H1 (cell line): Measurements from ENCODE around the gene ENSA. TPM values are rescaled to one million over a fixed set of nuclear protein-coding genes. Genes with fewer than 3 reads are reported as not detected.

ENCODE experiments used
- CTCF ChIA-PET: fragments of 300-600 bp; sonication (Branson Sonifier 250); formaldehyde crosslinking; loops from one replicate; lab custom pipeline; 2021; ENCODE audit not compliant: partially characterized antibody; lab: Charles Lee
- POLR2A ChIA-PET: fragments of 300-600 bp; sonication (Branson Sonifier 250); formaldehyde crosslinking; loops from one replicate; lab custom pipeline; 2021; ENCODE audit warnings: inconsistent platforms; ENCODE audit not compliant: partially characterized antibody; lab: Charles Lee
- DNase-seq, 2 experiments: peaks; one replicate each; pipeline versions ENCODE4 v3.0.0 to v3.0.0-alpha.2; 2010 to 2022; ENCODE audit warnings: low spot score in 2 of 2, low read depth in 1 of 2, mixed read lengths in 1 of 2
- FAIRE-seq: peaks from 2 replicates; lab custom pipeline; 2011; peaks lifted over from hg19 to GRCh38; lab: Jason Lieb, UNC
- H2AFZ ChIP-seq: 2 replicates; pipeline ENCODE4 v1.8.1; 2012; ENCODE audit warnings: low read length, inconsistent platforms
- H2AK5ac ChIP-seq: 2 replicates; pipeline ENCODE4 v1.6.1; 2013; ENCODE audit warnings: low read depth, low read length
- H2BK120ac ChIP-seq: replicated peaks from 2 replicates; pipeline ENCODE3; 2013; ENCODE audit warnings: low read depth, low read length, inconsistent platforms
- H2BK12ac ChIP-seq: 2 replicates; pipeline ENCODE4 v1.6.1; 2013; ENCODE audit warnings: low read depth, low read length
- H2BK15ac ChIP-seq: 2 replicates; pipeline ENCODE4 v1.6.1; 2013; ENCODE audit warnings: low read length
- H2BK20ac ChIP-seq: 2 replicates; pipeline ENCODE4 v1.6.1; 2013; ENCODE audit warnings: low read length
- H2BK5ac ChIP-seq: 2 replicates; pipeline ENCODE4 v1.6.1; 2013; ENCODE audit warnings: low read depth, low read length
- H3K14ac ChIP-seq: 2 replicates; pipeline ENCODE4 v1.6.1; 2013; ENCODE audit warnings: inconsistent platforms; ENCODE audit not compliant: insufficient read length
- H3K18ac ChIP-seq: 2 replicates; pipeline ENCODE4 v1.6.1; 2013; ENCODE audit warnings: low read length; ENCODE audit errors: extremely low read depth
- H3K23ac ChIP-seq: 2 replicates; pipeline ENCODE4 v1.6.1; 2013; ENCODE audit warnings: inconsistent platforms; ENCODE audit not compliant: insufficient read length
- H3K23me2 ChIP-seq: 2 replicates; pipeline ENCODE4 v1.6.1; 2013; ENCODE audit warnings: low read depth, low read length
- H3K27ac ChIP-seq: 2 replicates; pipeline ENCODE4 v1.6.1; 2011; ENCODE audit warnings: low read depth, low read length, inconsistent platforms
- H3K27me3 ChIP-seq, 4 experiments: replicated peaks in 1 of 4; 1 replicate in 1 of 4; 2 replicates in 3 of 4; pipeline versions ENCODE4 v1.6.1 to v1.8.1; 2011 to 2013; ENCODE audit warnings: low read length in 3 of 4, mild to moderate bottlenecking in 3 of 4, inconsistent platforms in 2 of 4, mixed read lengths in 2 of 4, moderate library complexity in 1 of 4; ENCODE audit not compliant: control insufficient read depth in 3 of 4, insufficient read depth in 3 of 4; ENCODE audit errors: extremely low read depth in 1 of 4
- H3K36me3 ChIP-seq, 4 experiments: 2 replicates each; pipeline versions ENCODE4 v1.6.1 to v1.8.1; 2011 to 2013; ENCODE audit warnings: mild to moderate bottlenecking in 4 of 4, low read length in 3 of 4, moderate library complexity in 2 of 4, control low read depth in 1 of 4, inconsistent platforms in 1 of 4; ENCODE audit not compliant: insufficient read depth in 4 of 4, control insufficient read depth in 2 of 4
- H3K4ac ChIP-seq: replicated peaks from 2 replicates; pipeline ENCODE3; 2013; ENCODE audit warnings: low read length, low read depth, mixed read lengths, inconsistent platforms; ENCODE audit not compliant: insufficient read length
- H3K4me1 ChIP-seq, 4 experiments: replicated peaks in 1 of 4; 1 replicate in 1 of 4; 2 replicates in 3 of 4; pipeline versions ENCODE4 v1.6.1 to v1.8.1; 2011 to 2013; ENCODE audit warnings: low read length in 3 of 4, inconsistent platforms in 2 of 4, mixed read lengths in 1 of 4; ENCODE audit not compliant: insufficient read depth in 4 of 4, control insufficient read depth in 3 of 4
- H3K4me2 ChIP-seq, 2 experiments: 2 replicates each; pipeline versions ENCODE4 v1.6.1 to v1.8.1; 2011 to 2013; ENCODE audit warnings: low read depth in 2 of 2, low read length in 2 of 2, control low read depth in 1 of 2, inconsistent platforms in 1 of 2, mild to moderate bottlenecking in 1 of 2; ENCODE audit not compliant: insufficient read depth in 1 of 2
- H3K4me3 ChIP-seq, 4 experiments: fragments of 200-600, 300-600 bp in 1 of 4; sonication (generic), shearing (Covaris generic), sonication (Bioruptor Twin) in 1 of 4; 2 replicates each; pipeline versions ENCODE4 v1.5.1 to v1.8.1; 2011 to 2016; ENCODE audit warnings: low read length in 4 of 4, low read depth in 3 of 4, control low read depth in 2 of 4, inconsistent platforms in 2 of 4, mild to moderate bottlenecking in 2 of 4, mixed read lengths in 1 of 4, moderate library complexity in 1 of 4; ENCODE audit not compliant: insufficient read depth in 2 of 4; ENCODE audit errors: extremely low read depth in 1 of 4
- H3K56ac ChIP-seq: replicated peaks from 2 replicates; pipeline ENCODE3; 2013; ENCODE audit warnings: low read depth, mild to moderate bottlenecking, mixed read lengths, low read length, inconsistent platforms; ENCODE audit not compliant: insufficient read length
- H3K79me1 ChIP-seq: 2 replicates; pipeline ENCODE4 v1.6.1; 2013; ENCODE audit warnings: low read depth, low read length, control low read depth
- H3K79me2 ChIP-seq, 2 experiments: 2 replicates each; pipeline versions ENCODE4 v1.6.1 to v1.8.1; 2012 to 2013; ENCODE audit warnings: low read length in 2 of 2, mild to moderate bottlenecking in 2 of 2, inconsistent platforms in 1 of 2; ENCODE audit not compliant: insufficient read depth in 2 of 2, control insufficient read depth in 1 of 2
- H3K9ac ChIP-seq, 4 experiments: replicated peaks in 1 of 4; 1 replicate in 1 of 4; 2 replicates in 3 of 4; pipeline versions ENCODE4 v1.6.1 to v1.8.1; 2011 to 2013; ENCODE audit warnings: low read depth in 3 of 4, low read length in 3 of 4, control low read depth in 2 of 4, mild to moderate bottlenecking in 2 of 4, moderate library complexity in 2 of 4, inconsistent platforms in 1 of 4; ENCODE audit errors: extremely low read depth in 1 of 4
- H3K9me3 ChIP-seq, 2 experiments: 2 replicates each; pipeline versions ENCODE4 v1.6.1 to v1.8.1; 2012 to 2013; ENCODE audit warnings: mild to moderate bottlenecking in 2 of 2, moderate library complexity in 2 of 2, control low read depth in 1 of 2, inconsistent platforms in 1 of 2, low read depth in 1 of 2, low read length in 1 of 2, mixed read lengths in 1 of 2; ENCODE audit not compliant: insufficient read depth in 2 of 2
- H4K20me1 ChIP-seq, 2 experiments: replicated peaks in 1 of 2; 2 replicates each; pipeline versions ENCODE3 to v1.8.1; 2011 to 2013; ENCODE audit warnings: inconsistent platforms in 2 of 2, low read length in 2 of 2, mild to moderate bottlenecking in 1 of 2; ENCODE audit not compliant: insufficient read depth in 2 of 2, control insufficient read depth in 1 of 2
- H4K5ac ChIP-seq: 2 replicates; pipeline ENCODE4 v1.6.1; 2013; ENCODE audit warnings: low read length, low read depth, mixed read lengths, inconsistent platforms; ENCODE audit not compliant: insufficient read length
- H4K8ac ChIP-seq: 2 replicates; pipeline ENCODE4 v1.8.0; 2013; ENCODE audit warnings: mild to moderate bottlenecking, moderate library complexity, low read length, inconsistent platforms; ENCODE audit not compliant: insufficient read depth; ENCODE audit errors: extremely low read depth
- H4K91ac ChIP-seq: replicated peaks from 2 replicates; pipeline ENCODE3; 2013; ENCODE audit warnings: low read length, mixed read lengths, inconsistent platforms; ENCODE audit not compliant: insufficient read length
- JUND ChIP-seq: IDR thresholded peaks from 2 replicates; pipeline ENCODE4 v1.6.1; 2011; ENCODE audit warnings: mild to moderate bottlenecking, improper control_type of control experiment, low read length
- POLR2A ChIP-seq, 2 experiments: IDR thresholded peaks; 1 replicate in 1 of 2; 2 replicates in 1 of 2; pipeline ENCODE4 v1.6.1; 2011; ENCODE audit warnings: low read depth in 2 of 2, low read length in 2 of 2, mild to moderate bottlenecking in 2 of 2; ENCODE audit errors: control extremely low read depth in 1 of 2
- WGBS, 2 experiments: shearing (Covaris generic) in 1 of 2; methylation state at CpG; one replicate each; pipeline versions ENCODE4 v1.1.6 to v1.1.7; 2013 to 2015; ENCODE audit warnings: low lambda C conversion rate in 2 of 2, mixed read lengths in 2 of 2, inconsistent platforms in 1 of 2, low coverage in 1 of 2, missing lambda C conversion rate in 1 of 2; ENCODE audit not compliant: insufficient replicate concordance in 2 of 2, insufficient coverage in 1 of 2, insufficient read length in 1 of 2; ENCODE audit errors: extremely low coverage in 1 of 2, missing lambda C conversion rate in 1 of 2; 5-methylcytosine and 5-hydroxymethylcytosine counted together
- polyA plus RNA-seq, 7 experiments: library from polyadenylated mRNA; depleted of rRNA in 3 of 7; stranded (reverse) in 5 of 7; unstranded in 2 of 7; fragments of >200 nt in 5 of 7; fragments of 200-250 nt in 2 of 7; gene quantifications; 1 replicate in 5 of 7; 2 replicates in 1 of 7; 4 replicates in 1 of 7; pipeline versions ENCODE4 v1.2.1 to v1.2.3, GENCODE V29; 2011 to 2013; ENCODE audit warnings: missing spikeins in 2 of 7, mixed read lengths in 2 of 7
- total RNA-seq: library from RNA; stranded (reverse); fragmentation: NEBNext Ultra II Directional; extraction: Animal tissue kit (Norgen Biotek cat#: 25700); gene quantifications from 2 replicates; pipeline ENCODE4 v1.2.1, GENCODE V29; 2021

ENSA gene
- total and polyA plus RNA-seq, 2 of the 8 experiments (the other 6 are each of a cell fraction or from before 2014, with no cell fraction given) = 48.2 to 229 TPM

DNA sequence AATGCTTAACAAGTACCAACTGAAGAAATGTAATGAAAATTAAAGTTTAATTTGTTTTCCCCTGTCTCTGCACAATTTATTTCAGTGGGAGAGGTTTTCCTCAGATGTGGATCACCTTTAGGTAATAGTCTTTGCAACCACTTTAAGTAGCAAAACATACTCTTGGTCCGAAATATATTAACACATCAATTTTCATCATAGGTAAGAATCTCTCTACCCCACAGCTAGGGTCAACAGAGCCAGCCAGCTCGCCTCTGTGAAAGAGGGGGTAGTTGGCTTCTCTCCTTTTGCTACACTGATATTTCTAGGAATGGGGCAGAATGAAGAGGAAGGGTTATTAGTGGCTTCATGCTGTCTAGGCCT, 25.2 kb downstream of the ENSA start:
- H2BK15ac ChIP-seq = no peak overlapping the region
- no peak for FAIRE-seq
- no peaks in the 10 kb centered on the region for H3K23me2 ChIP-seq
- H3K27me3 ChIP-seq = no peaks in the 10 kb centered on the region
- H4K8ac ChIP-seq = no peak overlapping the region
- no peak overlapping the region for H3K23ac ChIP-seq
- no peak overlapping the region for H3K56ac ChIP-seq
- TF ChIP-seq POLR2A (IDR thresholded peaks at IDR 0.05; ENCODE audit: control extremely low read depth in 1 of 2, low read depth in 2 of 2, low read length in 2 of 2) = peak; percentile 34 to 43; a peak in 2 of 3 replicates
- no peak for TF ChIP-seq JUND
- TF ChIP-seq, all 59 proteins: peak for 1
- Histone ChIP-seq H3K18ac (peak overlapping the region; percentile 4; the same call in 1 of the 2 replicates), H2BK120ac (peak overlapping the region; percentile 25), H3K27ac (peak overlapping the region; percentile 66), H3K79me1 (no peaks in the 10 kb centered on the region), H3K36me3 (peaks cover 0 to 4% (median under 1%) of the 10 kb centered on the region in 4 experiments; a peak in 2 of 8 replicates), H2AFZ (no peak overlapping the region), H3K14ac (no peak overlapping the region), H3K4ac (no peak overlapping the region), H2BK5ac (peak overlapping the region; percentile 1; the same call in 1 of the 2 replicates), H4K20me1 (no peaks in the 10 kb centered on the region), H3K79me2 (no peaks in the 10 kb centered on the region), H3K4me1 (peaks cover 5 to 12% (median 10%) of the 10 kb centered on the region in 4 experiments; a peak in 6 of 7 replicates), H3K9me3 (no peaks in the 10 kb centered on the region), H2AK5ac (no peak overlapping the region), H4K91ac (peak overlapping the region; percentile 14), H2BK12ac (peak overlapping the region; percentile 3; the same call in 1 of the 2 replicates), H3K9ac (peak overlapping the region in 1 of 4 experiments; percentile 9; a peak in 1 of 7 replicates), H3K4me3 (peak overlapping the region in 1 of 4 experiments; percentile 12; a peak in 1 of 8 replicates), H3K4me2 (peak overlapping the region; percentile 41 to 54; a peak in 3 of 4 replicates), H4K5ac (peak overlapping the region; percentile 37), H2BK20ac (no peak overlapping the region)
- no peak for DNase-seq
- ChIA-PET POLR2A (interaction anchor here (0.8 to 43.5 kb wide), 6 partner anchors 11 to 80 kb away, joined by 3 to 1380 read pairs (median 10); partner anchors contain the start of genes ADAMTSL4, ENSA and MCL1), CTCF (interaction anchor here (1.3 to 6.9 kb wide), 4 partner anchors 16 to 44 kb away, joined by 5 to 50 read pairs (median 6); no protein-coding TSS in a partner anchor)
- 26% methylated on average over 2 of the region's 2 CpGs; no CpG with 5 or more reads in 1 of the 2 experiments for WGBS, 2 experiments
